Activated T-cell treated with anti-CD3 and anti-CD28 coated beads, Interleukin-2, amount 50 U/mL, for 72 hours (primary cell): ENCODE data around the gene FKBP11. TPM values are rescaled to one million over a fixed set of nuclear protein-coding genes. Genes with fewer than 3 reads are reported as not detected.
"Not testable (repeated sequence)": the region's sequence is repeated elsewhere in the genome, so short reads cannot be mapped to it uniquely, and the experiment has no call there.

Source experiments
- ATAC-seq, 2 donors: fragments of 150-1000 bp; cut with Tn5 transposase; replicated peaks in 1 of 2; 2 replicates each; pipeline ENCODE4 v1.10.0; 2021; ENCODE audit warnings: moderate library complexity in 2 of 2, mild to moderate bottlenecking in 1 of 2
- DNase-seq, 2 donors: peaks; one replicate each; pipeline ENCODE4 v3.0.0; 2021 to 2022; ENCODE audit warnings: mixed read lengths in 1 of 2
- H3K27ac Mint-ChIP-seq: one replicate; pipeline ENCODE4 v1.8.0; 2022; ENCODE audit warnings: mild to moderate bottlenecking, moderate library complexity, mixed read lengths
- H3K27me3 Mint-ChIP-seq: one replicate; pipeline ENCODE4 v1.8.0; 2022; ENCODE audit warnings: low read depth, mixed read lengths
- H3K36me3 Mint-ChIP-seq, 2 donors: one replicate each; pipeline ENCODE4 v1.8.0; 2022; ENCODE audit warnings: mixed read lengths in 2 of 2, mild to moderate bottlenecking in 1 of 2; ENCODE audit not compliant: insufficient read depth in 2 of 2
- H3K4me1 Mint-ChIP-seq: one replicate; pipeline ENCODE4 v1.8.0; 2022; ENCODE audit warnings: low read depth, mixed read lengths
- H3K4me3 Mint-ChIP-seq, 2 donors: one replicate each; pipeline ENCODE4 v1.8.0; 2022; ENCODE audit warnings: mild to moderate bottlenecking in 2 of 2, mixed read lengths in 2 of 2, moderate library complexity in 2 of 2
- H3K9me3 Mint-ChIP-seq, 2 donors: one replicate each; pipeline ENCODE4 v1.8.0; 2022; ENCODE audit warnings: mixed read lengths in 2 of 2
- total RNA-seq, 2 donors: library from RNA; stranded (reverse); gene quantifications; one replicate each; pipeline ENCODE4 v1.2.3, GENCODE V29; 2022

The FKBP11 gene
- total RNA-seq, 2 donors from 2014 or later = 67.9 to 107 TPM

DNA sequence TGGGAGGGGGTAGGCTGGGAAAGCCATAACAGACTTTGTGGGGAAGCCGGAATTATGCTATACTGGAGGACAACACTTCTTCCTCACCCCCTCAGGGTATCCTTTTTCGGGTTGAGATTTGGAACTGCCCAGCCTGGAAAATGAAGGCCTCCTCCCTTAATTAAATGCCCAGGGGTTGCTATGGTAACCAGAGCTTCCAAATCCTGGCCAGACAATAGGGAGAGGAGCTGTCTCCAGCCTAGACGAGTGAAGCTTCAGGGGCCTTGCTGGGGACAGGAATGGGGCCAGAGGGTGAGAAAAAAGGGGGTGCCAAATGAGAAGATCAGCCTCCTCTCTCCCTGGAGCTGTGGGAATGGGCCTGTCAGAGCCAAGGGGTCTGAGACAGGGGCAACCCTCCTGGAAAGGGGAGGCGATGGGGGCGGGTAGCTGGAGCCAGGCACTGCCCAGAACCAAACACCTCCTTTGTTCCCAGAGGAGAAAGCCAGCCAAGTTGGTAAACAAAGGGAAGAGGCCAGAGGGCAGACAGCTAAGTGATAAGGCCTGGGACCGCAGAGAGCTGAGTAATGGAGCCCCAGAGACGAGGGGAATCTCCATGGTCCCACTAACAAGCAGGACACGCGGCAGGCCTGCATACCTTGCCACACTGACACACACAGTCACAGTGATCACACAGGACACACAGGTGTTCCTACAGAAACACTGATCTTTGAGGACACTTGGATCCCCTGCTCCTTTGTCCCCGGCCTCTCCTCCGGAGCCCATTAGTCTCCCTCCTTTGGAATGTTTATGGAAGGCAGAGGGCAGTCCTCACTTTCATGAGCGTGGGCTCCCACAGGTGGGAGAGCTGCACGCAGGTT is 41.8 kb downstream of the FKBP11 start:
- ATAC-seq = no peak
- H3K36me3 Mint-ChIP-seq = no peaks in the 10 kb centered on the region
- peaks cover 8% of the 10 kb centered on the region for H3K4me1 Mint-ChIP-seq
- no peak for DNase-seq
- H3K27me3 Mint-ChIP-seq = peaks cover 26% of the 10 kb centered on the region
- no peak overlapping the region for H3K27ac Mint-ChIP-seq
- H3K9me3 Mint-ChIP-seq = no peaks in the 10 kb centered on the region
- H3K4me3 Mint-ChIP-seq = no peak overlapping the region

DNA sequence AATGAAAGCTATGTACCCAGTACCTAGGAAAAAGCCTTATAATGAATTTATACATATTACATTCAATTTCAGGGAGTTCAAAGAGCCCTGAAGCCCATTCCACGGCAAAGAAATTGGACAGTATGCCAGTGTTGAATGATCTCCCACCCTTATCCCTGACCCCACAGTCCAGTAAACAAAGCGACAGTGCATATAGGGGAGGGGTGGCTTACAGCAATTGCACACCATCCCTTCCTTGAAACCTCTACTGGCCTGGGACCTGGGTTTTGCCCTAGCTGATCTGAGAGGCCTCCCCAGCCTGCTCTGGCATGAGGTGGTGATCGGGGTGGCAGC is 42.4 kb downstream of the FKBP11 start:
- Mint-ChIP-seq H3K9me3 (no peaks in the 10 kb centered on the region), H3K27ac (no peak overlapping the region), H3K36me3 (no peaks in the 10 kb centered on the region), H3K27me3 (peaks cover 26% of the 10 kb centered on the region), H3K4me3 (no peak overlapping the region), H3K4me1 (peaks cover 8% of the 10 kb centered on the region)
- ATAC-seq (no peak), DNase-seq (no peak)

DNA sequence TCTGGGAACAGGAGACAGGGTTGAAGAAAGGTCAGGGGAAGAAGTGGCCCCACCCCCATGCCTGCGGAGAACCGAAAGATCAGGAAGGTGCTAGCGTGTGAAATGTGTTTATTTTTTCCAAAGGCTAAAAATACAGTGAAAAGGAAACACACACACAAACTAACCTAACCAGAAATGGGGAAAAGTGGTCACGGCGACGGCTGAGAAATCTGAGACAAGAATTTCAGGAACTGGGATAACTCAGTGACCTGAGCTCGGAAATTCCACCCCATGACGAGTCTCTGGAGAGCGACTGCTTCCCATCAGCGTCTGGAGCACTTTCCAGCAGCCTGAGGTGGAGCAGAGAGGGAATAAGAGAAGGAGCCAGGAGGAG is 43.0 kb downstream of the FKBP11 start:
- H3K4me1 Mint-ChIP-seq = peaks cover 8% of the 10 kb centered on the region

DNA sequence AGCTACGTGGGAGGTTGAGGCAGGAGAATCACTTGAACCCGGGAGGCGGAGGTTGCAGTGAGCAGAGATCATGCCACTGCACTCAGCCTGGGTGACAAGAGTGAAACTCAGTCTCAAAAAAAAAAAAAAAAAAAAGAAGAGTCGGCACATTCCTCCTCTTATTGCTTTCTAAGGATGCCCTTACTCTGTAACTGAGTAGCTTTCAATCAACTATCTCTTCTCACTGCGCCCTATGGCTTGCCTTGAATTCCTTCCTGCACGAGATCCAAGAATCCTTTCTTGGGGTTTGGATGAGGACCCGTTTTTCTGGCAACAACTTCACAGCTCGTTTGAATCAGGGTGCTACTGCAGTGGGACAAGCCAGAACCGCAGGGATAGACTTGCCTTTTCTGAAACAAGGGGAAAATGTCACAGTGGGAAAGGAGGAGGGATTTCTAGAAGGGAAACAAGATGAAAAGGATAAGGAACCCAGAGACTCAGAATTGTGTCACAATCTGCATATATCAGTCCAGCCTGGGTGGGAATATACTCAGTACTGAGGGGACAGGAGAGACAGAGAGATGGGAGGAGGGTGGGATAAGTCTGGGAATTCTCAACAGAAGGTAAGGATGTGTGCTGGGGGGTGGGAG is 43.5 kb downstream of the FKBP11 start:
- DNase-seq (no peak), ATAC-seq (no peak)
- Mint-ChIP-seq H3K27ac (no peak overlapping the region), H3K4me1 (peaks cover 8% of the 10 kb centered on the region), H3K27me3 (peaks cover 26% of the 10 kb centered on the region), H3K36me3 (no peaks in the 10 kb centered on the region), H3K9me3 (no peaks in the 10 kb centered on the region), H3K4me3 (no peak overlapping the region)

More for the DNA sequence above, 43.0 kb downstream of the FKBP11 start:
- DNase-seq (no peak), ATAC-seq (no peak)
- H3K36me3 Mint-ChIP-seq = no peaks in the 10 kb centered on the region
- no peak overlapping the region for H3K27ac Mint-ChIP-seq
- no peaks in the 10 kb centered on the region for H3K9me3 Mint-ChIP-seq
- no peak overlapping the region for H3K4me3 Mint-ChIP-seq
- peaks cover 26% of the 10 kb centered on the region for H3K27me3 Mint-ChIP-seq

DNA sequence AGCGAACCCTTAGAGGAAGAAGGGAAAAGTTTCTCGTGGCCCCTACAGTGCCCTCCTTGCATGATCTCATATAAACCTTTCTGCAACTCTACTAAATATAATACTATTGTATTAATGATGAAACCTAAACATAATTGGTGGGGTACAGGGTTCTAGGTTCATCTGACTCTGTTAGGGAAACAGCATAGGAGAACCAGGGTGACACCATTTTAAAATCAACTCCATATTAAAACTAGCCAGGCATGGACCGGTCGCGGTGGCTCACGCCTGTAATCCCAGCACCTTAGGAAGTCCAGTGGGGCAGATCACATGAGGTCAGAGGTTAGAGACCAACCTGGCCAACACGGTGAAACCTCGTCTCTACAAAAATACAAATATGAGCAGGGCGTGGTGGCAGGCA is 44.6 kb downstream of the FKBP11 start:
- H3K27me3 Mint-ChIP-seq = peaks cover 26% of the 10 kb centered on the region
- no peak overlapping the region for H3K27ac Mint-ChIP-seq
- no peak overlapping the region for H3K4me3 Mint-ChIP-seq
- H3K9me3 Mint-ChIP-seq = no peaks in the 10 kb centered on the region
- no peak for DNase-seq
- no peaks in the 10 kb centered on the region for H3K36me3 Mint-ChIP-seq
- peaks cover 8% of the 10 kb centered on the region for H3K4me1 Mint-ChIP-seq
- no peak for ATAC-seq

DNA sequence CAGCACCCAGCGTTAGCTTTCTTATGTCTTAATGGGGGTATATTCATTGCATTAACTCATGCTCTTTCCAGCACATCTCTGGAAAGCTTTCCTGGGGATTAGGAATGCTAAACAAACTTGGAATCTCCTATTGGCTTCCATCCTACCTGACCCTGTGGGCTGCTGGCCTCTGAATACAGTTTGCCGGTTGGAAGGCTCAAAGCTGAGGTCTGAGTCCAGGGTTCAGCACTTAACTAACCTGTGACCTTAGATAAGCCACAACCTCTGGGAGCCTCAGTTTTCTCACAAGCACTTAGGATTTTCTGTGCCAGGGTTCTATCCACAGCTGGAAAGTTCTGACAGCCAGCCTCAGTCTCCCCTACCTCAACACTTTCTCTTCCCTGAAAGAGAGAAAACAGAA is 46.7 kb downstream of the FKBP11 start:
- ATAC-seq (no peak), DNase-seq (no peak)
- Mint-ChIP-seq H3K9me3 (no peaks in the 10 kb centered on the region), H3K27ac (no peak overlapping the region), H3K4me3 (no peak overlapping the region), H3K27me3 (peaks cover 26% of the 10 kb centered on the region), H3K4me1 (peaks cover 8% of the 10 kb centered on the region), H3K36me3 (no peaks in the 10 kb centered on the region)

DNA sequence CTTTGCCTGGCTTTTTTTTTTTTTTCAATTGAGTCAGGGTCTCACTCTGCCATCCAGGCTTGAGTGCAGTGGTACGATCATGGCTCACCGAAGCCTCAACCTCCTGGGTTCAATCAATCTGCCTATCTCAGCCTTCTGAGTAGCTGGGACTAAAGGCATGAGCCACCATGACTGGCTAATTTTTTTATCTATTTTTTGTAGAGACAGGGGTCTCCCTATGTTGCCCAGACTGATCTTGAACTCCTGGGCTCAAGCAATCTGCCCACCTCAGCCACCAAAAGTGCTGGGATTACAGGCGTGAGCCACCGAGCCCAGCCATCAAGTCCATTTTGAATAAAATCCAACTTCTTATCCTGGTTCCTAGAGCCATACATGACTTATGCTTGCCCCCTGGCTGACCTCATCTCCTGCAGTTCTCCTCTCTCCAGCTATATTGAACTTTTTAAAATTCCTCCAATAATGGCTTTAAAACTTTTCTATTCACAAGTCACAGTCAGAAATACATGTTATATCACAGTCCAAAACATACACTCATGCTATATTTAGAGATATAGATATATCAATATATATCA is 49.3 kb downstream of the FKBP11 start:
- no peak overlapping the region for H3K4me3 Mint-ChIP-seq
- H3K27me3 Mint-ChIP-seq = peaks cover 15% of the 10 kb centered on the region
- DNase-seq (no peak), ATAC-seq (no peak)
- no peaks in the 10 kb centered on the region for H3K4me1 Mint-ChIP-seq
- no peak overlapping the region for H3K27ac Mint-ChIP-seq
- no peaks in the 10 kb centered on the region for H3K36me3 Mint-ChIP-seq
- no peaks in the 10 kb centered on the region for H3K9me3 Mint-ChIP-seq

DNA sequence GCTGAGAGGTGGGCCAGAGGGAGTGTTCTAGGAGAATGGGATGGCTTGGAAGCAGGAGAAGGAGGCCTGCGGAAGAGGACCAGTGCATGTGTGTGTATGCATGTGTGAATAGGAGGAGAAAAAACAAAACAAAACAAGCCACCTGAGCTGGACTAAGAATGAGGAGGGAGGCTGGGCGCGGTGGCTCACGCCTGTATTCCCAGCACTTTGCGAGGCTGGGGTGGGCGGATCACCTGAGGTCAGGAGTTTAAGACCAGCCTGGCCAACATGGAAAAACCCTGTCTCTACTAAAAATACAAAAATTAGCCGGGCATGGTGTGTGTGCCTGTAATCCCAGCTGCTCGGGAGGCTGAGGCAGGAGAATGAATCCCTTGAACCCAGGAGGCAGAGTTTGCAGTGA is 51.8 kb downstream of the FKBP11 start:
- not testable (repeated sequence) for H3K4me3 Mint-ChIP-seq, ATAC-seq, H3K27me3 Mint-ChIP-seq, H3K9me3 Mint-ChIP-seq, H3K36me3 Mint-ChIP-seq, DNase-seq, H3K27ac Mint-ChIP-seq, H3K4me1 Mint-ChIP-seq

DNA sequence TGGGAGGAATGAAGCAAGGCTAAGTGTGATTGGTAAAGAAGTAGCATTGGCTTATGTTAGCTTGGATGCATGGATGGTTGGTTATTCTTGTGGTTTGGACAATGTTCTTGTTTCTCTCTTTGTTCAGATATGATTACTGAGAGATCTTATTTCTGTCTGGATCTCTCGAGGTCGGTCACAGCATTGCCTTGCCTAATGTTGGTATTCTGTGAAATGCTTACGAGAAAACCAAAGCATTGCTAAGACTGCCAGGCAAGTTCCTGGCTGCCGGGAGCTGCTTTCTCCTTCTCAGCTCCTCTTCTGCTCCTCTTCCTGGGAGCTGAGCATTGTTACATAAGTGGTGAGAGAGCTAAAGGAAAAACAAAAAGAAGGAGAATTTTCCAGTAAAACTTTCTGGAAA is 52.2 kb downstream of the FKBP11 start:
- DNase-seq (no peak), ATAC-seq (no peak)
- no peaks in the 10 kb centered on the region for H3K36me3 Mint-ChIP-seq
- H3K27me3 Mint-ChIP-seq = no peaks in the 10 kb centered on the region
- H3K9me3 Mint-ChIP-seq = no peaks in the 10 kb centered on the region
- H3K4me3 Mint-ChIP-seq = no peak overlapping the region
- no peaks in the 10 kb centered on the region for H3K4me1 Mint-ChIP-seq
- H3K27ac Mint-ChIP-seq = no peak overlapping the region

Other genes with a start within 250 kb of the FKBP11 start
- 100 to 1,000 TPM in 1 of 2 donors, 10 to 100 TPM in 1; 74.2 to 101 TPM for gene KANSL2, start 243.3 kb downstream of the FKBP11 start, total RNA-seq
- 100 to 1,000 TPM in 1 of 2 donors, 10 to 100 TPM in 1; 96.6 to 102 TPM for gene CCNT1, start 208.8 kb downstream of the FKBP11 start, total RNA-seq
- gene ADCY6, start 136.4 kb downstream of the FKBP11 start, total RNA-seq = under 1 TPM; 0.67 to 0.79 TPM
- gene CACNB3, start 107.0 kb downstream of the FKBP11 start, total RNA-seq = 10 to 100 TPM; 15.1 to 16.5 TPM
- 100 to 1,000 TPM in 1 of 2 donors, 10 to 100 TPM in 1; 100.0 to 115 TPM for gene DDX23, start 73.3 kb downstream of the FKBP11 start, total RNA-seq
- 1 to 10 TPM; 4.5 to 5.5 TPM for gene RND1, start 59.6 kb downstream of the FKBP11 start, total RNA-seq
- gene ARF3, start 32.0 kb upstream of the FKBP11 start, total RNA-seq = 10 to 100 TPM; 73.5 to 96.5 TPM
- 1 to 10 TPM in 1 of 2 donors, under 1 TPM in 1; 0.31 to 1.7 TPM for gene WNT10B, start 46.2 kb upstream of the FKBP11 start, total RNA-seq
- gene WNT1, start 52.8 kb upstream of the FKBP11 start, total RNA-seq = under 1 TPM in 1 of 2 donors, not detected in 1; 0.42 TPM
- under 1 TPM; 0.25 to 0.38 TPM for gene DDN, start 73.9 kb upstream of the FKBP11 start, total RNA-seq
- gene PRKAG1, start 93.3 kb upstream of the FKBP11 start, total RNA-seq = 10 to 100 TPM; 66.1 to 79.3 TPM
- 10 to 100 TPM; 68.6 to 84.2 TPM for gene KMT2D, start 135.3 kb upstream of the FKBP11 start, total RNA-seq
- gene RHEBL1, start 144.5 kb upstream of the FKBP11 start, total RNA-seq = 10 to 100 TPM; 20.6 to 28.3 TPM
- under 1 TPM; 0.12 to 0.41 TPM for gene DHH, start 169.3 kb upstream of the FKBP11 start, total RNA-seq
- 100 to 1,000 TPM in 1 of 2 donors, 10 to 100 TPM in 1; 80.0 to 108 TPM for gene LMBR1L, start 185.4 kb upstream of the FKBP11 start, total RNA-seq
- 100 to 1,000 TPM; 851 to 922 TPM for gene TUBA1B, start 205.9 kb upstream of the FKBP11 start, total RNA-seq